Liver (tissue), 9 donors: ENCODE measurements around the gene RAD51B. TPM values are rescaled to one million over a fixed set of nuclear protein-coding genes. Genes with fewer than 3 reads are reported as not detected.
A peak's percentile ranks its signal among the peaks of the same experiment; 100 is the strongest.

Experiments used
- DNase-seq: peaks from one replicate; pipeline ENCODE4 v3.0.0-alpha.2; 2017; ENCODE audit warnings: low spot score
- H3K27ac ChIP-seq, 2 donors: one replicate each; pipeline ENCODE4 v1.7.0; 2013; ENCODE audit warnings: inconsistent platforms in 2 of 2, low read length in 2 of 2, control low read depth in 1 of 2, low read depth in 1 of 2, mild to moderate bottlenecking in 1 of 2
- H3K27me3 ChIP-seq, 4 donors: one replicate each; pipeline versions ENCODE4 v1.6.1 to v1.7.0; 2013; ENCODE audit warnings: low read length in 3 of 4, inconsistent platforms in 1 of 4, mild to moderate bottlenecking in 1 of 4, moderate library complexity in 1 of 4; ENCODE audit not compliant: control insufficient read depth in 4 of 4, insufficient read depth in 4 of 4
- H3K36me3 ChIP-seq, 4 donors: one replicate each; pipeline versions ENCODE4 v1.6.1 to v1.7.0; 2013; ENCODE audit warnings: low read length in 3 of 4, mild to moderate bottlenecking in 3 of 4, low read depth in 1 of 4, moderate library complexity in 1 of 4; ENCODE audit not compliant: control insufficient read depth in 4 of 4, insufficient read depth in 3 of 4
- H3K4me1 ChIP-seq, 4 donors: one replicate each; pipeline versions ENCODE4 v1.6.1 to v1.7.0; 2013; ENCODE audit warnings: low read length in 3 of 4, mild to moderate bottlenecking in 3 of 4, moderate library complexity in 1 of 4; ENCODE audit not compliant: control insufficient read depth in 4 of 4, insufficient read depth in 4 of 4
- H3K4me3 ChIP-seq, 3 donors: one replicate each; pipeline versions ENCODE4 v1.6.1 to v1.7.0; 2013; ENCODE audit warnings: low read length in 3 of 3, control low read depth in 1 of 3, low read depth in 1 of 3, mild to moderate bottlenecking in 1 of 3
- H3K9ac ChIP-seq, 2 donors: one replicate each; pipeline ENCODE4 v1.7.0; 2013; ENCODE audit warnings: low read length in 2 of 2, mild to moderate bottlenecking in 2 of 2, moderate library complexity in 2 of 2, control low read depth in 1 of 2, low read depth in 1 of 2
- H3K9me3 ChIP-seq, 4 donors: one replicate each; pipeline versions ENCODE4 v1.6.1 to v1.7.0; 2013; ENCODE audit warnings: low read length in 3 of 4; ENCODE audit not compliant: control insufficient read depth in 4 of 4
- EGR1 ChIP-seq, 2 donors: IDR thresholded peaks; 2 replicates each; pipeline ENCODE4 v1.6.1; 2016 to 2018; ENCODE audit warnings: antibody characterized with exemption in 2 of 2, low read depth in 2 of 2
- FOXA1 ChIP-seq: IDR thresholded peaks from 2 replicates; pipeline ENCODE4 v1.6.1; 2016; ENCODE audit warnings: antibody characterized with exemption
- FOXA2 ChIP-seq: IDR thresholded peaks from 2 replicates; pipeline ENCODE4 v1.6.1; 2016; ENCODE audit warnings: antibody characterized with exemption
- HNF4A ChIP-seq, 2 donors: conservative IDR thresholded peaks; 2 replicates each; pipeline ENCODE4 v1.6.1; 2016; ENCODE audit warnings: antibody characterized with exemption in 2 of 2, mild to moderate bottlenecking in 2 of 2
- HNF4G ChIP-seq: IDR thresholded peaks from 2 replicates; pipeline ENCODE4 v1.6.1; 2016; ENCODE audit warnings: antibody characterized with exemption
- JUND ChIP-seq, 2 donors: IDR thresholded peaks; 2 replicates each; pipeline ENCODE4 v1.6.1; 2016; ENCODE audit warnings: antibody characterized with exemption in 2 of 2
- RAD21 ChIP-seq, 2 donors: IDR thresholded peaks; 2 replicates each; pipeline ENCODE4 v1.6.1; 2016; ENCODE audit warnings: antibody characterized with exemption in 2 of 2, mild to moderate bottlenecking in 2 of 2
- RXRA ChIP-seq, 2 donors: IDR thresholded peaks; 2 replicates each; pipeline ENCODE4 v1.6.1; 2017 to 2018; ENCODE audit warnings: antibody characterized with exemption in 2 of 2, mild to moderate bottlenecking in 1 of 2
- TAF1 ChIP-seq: conservative IDR thresholded peaks from 2 replicates; pipeline ENCODE4 v1.6.1; 2016; ENCODE audit warnings: antibody characterized with exemption, mild to moderate bottlenecking
- YY1 ChIP-seq: IDR thresholded peaks from 2 replicates; pipeline ENCODE4 v1.6.1; 2016; ENCODE audit warnings: antibody characterized with exemption, mild to moderate bottlenecking
- WGBS: extraction: QIAGEN DNeasy Blood & Tissue Kit; methylation state at CpG from one replicate; pipeline ENCODE4 v1.1.7; 2013; 5-methylcytosine and 5-hydroxymethylcytosine counted together
- polyA plus RNA-seq, 2 donors: library from polyadenylated mRNA; stranded (reverse) in 1 of 2; unstranded in 1 of 2; fragments of 200-250 nt in 1 of 2; fragments of >200 nt in 1 of 2; fragmentation: Nextera tagmentation in 1 of 2; extraction: Ambion mirVana in 1 of 2; gene quantifications; one replicate each; pipeline versions ENCODE4 v1.2.1 to v1.2.3, GENCODE V29; 2013 to 2015
- total RNA-seq, 2 donors: library from RNA; depleted of rRNA; stranded (reverse); fragments of >200 nt; gene quantifications; one replicate each; pipeline ENCODE4 v1.2.3, GENCODE V29; 2014
- TF ChIP-seq, protein P1 (sequence below): IDR thresholded peaks from 2 replicates; pipeline ENCODE4 v1.6.1; 2016; ENCODE audit warnings: antibody characterized with exemption
- TF ChIP-seq, protein P2 (sequence below): IDR thresholded peaks from 2 replicates; pipeline ENCODE4 v1.6.1; 2016; ENCODE audit warnings: antibody characterized with exemption
- TF ChIP-seq, protein P3 (sequence below): fragments of 150-350 bp; IDR thresholded peaks from 2 replicates; pipeline ENCODE4 v1.5.1; 2017; ENCODE audit warnings: improper control_type of control experiment, low read depth, low read length; ENCODE audit not compliant: missing input control
- TF ChIP-seq, protein P4 (sequence below): IDR thresholded peaks from 2 replicates; pipeline ENCODE4 v1.6.1; 2016; ENCODE audit warnings: antibody characterized with exemption, mild to moderate bottlenecking
- TF ChIP-seq, protein P5 (sequence below): IDR thresholded peaks from 2 replicates; pipeline ENCODE4 v1.6.1; 2016; ENCODE audit warnings: antibody characterized with exemption
- donor health status: healthy.
- donor health status: healthy.
- donor health status: healthy.
- donor health status: healthy.
- donor health status: healthy.

RAD51B gene
- total and polyA plus RNA-seq, 4 donors, result 0.81 to 12.9 (median 2.4) TPM

DNA sequence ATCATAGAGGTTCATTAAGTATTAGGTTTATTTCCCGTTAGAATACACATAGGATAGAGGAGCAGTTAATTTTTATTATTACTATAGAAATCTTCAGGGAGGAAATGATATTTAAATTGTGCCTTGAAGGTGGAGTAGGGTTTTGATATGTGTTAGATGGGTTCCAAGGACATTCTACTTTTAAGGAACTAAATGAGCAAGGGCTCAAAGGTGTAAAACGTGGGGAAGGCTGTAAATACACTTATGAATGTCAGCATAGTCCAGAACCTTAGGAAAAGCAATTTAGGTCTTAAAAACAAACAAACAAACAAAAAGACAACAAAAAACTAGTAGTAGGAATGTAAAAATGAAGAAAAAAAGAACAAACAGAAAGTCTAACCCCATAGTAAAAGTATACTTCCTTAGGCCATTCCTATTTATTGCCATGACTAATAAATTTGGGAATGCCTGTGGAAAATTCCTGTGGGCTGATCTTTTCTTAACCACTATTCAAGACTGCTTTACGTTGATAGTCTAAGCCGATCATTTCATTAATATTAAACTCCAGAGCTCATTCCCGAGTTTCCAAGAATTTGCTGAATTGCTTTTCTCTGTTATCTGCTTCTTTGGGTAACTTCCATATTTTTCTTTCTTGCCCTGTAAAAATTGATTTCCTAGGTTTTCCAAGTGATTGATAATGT lies 180.3 kb downstream of the RAD51B start:
- no peak overlapping the region for H3K9ac ChIP-seq
- no peak for DNase-seq
- TF ChIP-seq RAD21 (IDR thresholded peaks at IDR 0.05), result no peak
- TF ChIP-seq FOXA1, result no peak
- peak in 1 of 2 donors; percentile 9 for TF ChIP-seq JUND (IDR thresholded peaks at IDR 0.05)
- H3K4me1 ChIP-seq, result no peaks in the 10 kb centered on the region
- H3K9me3 ChIP-seq, result no peaks in the 10 kb centered on the region
- no peaks in the 10 kb centered on the region for H3K36me3 ChIP-seq
- no peak overlapping the region for H3K4me3 ChIP-seq
- WGBS, result 80% methylated on average over 5 of the region's 5 CpGs
- H3K27me3 ChIP-seq, result no peaks in the 10 kb centered on the region
- H3K27ac ChIP-seq, result no peak overlapping the region

DNA sequence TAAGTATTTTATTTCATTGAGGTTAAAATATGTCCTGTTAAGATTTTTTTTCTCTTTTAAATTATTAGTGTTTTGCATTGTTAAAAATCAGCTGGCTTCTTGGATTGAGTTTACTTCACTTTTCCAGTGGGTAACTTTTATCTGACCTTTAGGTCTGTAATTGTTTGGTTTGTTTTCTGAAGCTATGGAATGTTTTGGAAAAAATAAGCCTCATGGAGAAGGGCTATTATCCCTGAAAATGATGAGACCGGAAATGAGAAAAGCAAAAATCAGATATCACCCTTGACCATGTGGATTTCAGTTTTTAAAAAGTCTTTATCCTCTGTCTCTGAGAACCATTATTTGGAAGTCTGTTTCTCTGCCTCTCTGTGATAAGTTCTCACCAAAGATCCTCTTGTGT lies 180.9 kb downstream of the RAD51B start:
- Histone ChIP-seq H3K9me3 (no peaks in the 10 kb centered on the region), H3K4me3 (no peak overlapping the region), H3K4me1 (no peaks in the 10 kb centered on the region), H3K9ac (no peak overlapping the region), H3K36me3 (no peaks in the 10 kb centered on the region), H3K27ac (no peak overlapping the region), H3K27me3 (no peaks in the 10 kb centered on the region)
- DNase-seq, result no peak
- TF ChIP-seq, protein P1, sequence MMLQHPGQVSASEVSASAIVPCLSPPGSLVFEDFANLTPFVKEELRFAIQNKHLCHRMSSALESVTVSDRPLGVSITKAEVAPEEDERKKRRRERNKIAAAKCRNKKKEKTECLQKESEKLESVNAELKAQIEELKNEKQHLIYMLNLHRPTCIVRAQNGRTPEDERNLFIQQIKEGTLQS, result no peak
- TF ChIP-seq JUND (IDR thresholded peaks at IDR 0.05) (no peak), RXRA (IDR thresholded peaks at IDR 0.05) (no peak)
- TF ChIP-seq, protein P2, sequence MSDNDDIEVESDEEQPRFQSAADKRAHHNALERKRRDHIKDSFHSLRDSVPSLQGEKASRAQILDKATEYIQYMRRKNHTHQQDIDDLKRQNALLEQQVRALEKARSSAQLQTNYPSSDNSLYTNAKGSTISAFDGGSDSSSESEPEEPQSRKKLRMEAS, result no peak
- TF ChIP-seq, protein P3, sequence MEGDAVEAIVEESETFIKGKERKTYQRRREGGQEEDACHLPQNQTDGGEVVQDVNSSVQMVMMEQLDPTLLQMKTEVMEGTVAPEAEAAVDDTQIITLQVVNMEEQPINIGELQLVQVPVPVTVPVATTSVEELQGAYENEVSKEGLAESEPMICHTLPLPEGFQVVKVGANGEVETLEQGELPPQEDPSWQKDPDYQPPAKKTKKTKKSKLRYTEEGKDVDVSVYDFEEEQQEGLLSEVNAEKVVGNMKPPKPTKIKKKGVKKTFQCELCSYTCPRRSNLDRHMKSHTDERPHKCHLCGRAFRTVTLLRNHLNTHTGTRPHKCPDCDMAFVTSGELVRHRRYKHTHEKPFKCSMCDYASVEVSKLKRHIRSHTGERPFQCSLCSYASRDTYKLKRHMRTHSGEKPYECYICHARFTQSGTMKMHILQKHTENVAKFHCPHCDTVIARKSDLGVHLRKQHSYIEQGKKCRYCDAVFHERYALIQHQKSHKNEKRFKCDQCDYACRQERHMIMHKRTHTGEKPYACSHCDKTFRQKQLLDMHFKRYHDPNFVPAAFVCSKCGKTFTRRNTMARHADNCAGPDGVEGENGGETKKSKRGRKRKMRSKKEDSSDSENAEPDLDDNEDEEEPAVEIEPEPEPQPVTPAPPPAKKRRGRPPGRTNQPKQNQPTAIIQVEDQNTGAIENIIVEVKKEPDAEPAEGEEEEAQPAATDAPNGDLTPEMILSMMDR, result no peak
- 84% methylated on average over 1 of the region's 1 CpG for WGBS

DNA sequence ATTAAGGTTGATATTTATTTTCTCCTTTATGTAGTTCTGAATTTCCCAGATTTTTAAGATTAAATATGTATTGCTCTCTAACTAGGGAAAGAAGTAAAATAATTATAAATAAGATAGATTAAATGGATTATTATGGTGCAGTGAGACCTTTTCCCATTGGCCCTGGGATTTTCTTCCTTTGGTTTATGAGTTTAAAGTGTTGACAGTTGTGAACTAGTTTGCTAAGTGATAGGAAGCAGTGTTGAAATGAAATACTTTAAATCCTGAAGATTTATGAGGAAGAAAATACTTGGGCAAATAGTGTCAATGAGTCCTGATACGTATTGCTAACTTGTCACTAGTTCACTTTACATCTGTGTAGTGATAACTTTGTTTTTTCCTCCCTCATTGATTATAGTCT lies 188.9 kb downstream of the RAD51B start:
- TF ChIP-seq, protein P4, sequence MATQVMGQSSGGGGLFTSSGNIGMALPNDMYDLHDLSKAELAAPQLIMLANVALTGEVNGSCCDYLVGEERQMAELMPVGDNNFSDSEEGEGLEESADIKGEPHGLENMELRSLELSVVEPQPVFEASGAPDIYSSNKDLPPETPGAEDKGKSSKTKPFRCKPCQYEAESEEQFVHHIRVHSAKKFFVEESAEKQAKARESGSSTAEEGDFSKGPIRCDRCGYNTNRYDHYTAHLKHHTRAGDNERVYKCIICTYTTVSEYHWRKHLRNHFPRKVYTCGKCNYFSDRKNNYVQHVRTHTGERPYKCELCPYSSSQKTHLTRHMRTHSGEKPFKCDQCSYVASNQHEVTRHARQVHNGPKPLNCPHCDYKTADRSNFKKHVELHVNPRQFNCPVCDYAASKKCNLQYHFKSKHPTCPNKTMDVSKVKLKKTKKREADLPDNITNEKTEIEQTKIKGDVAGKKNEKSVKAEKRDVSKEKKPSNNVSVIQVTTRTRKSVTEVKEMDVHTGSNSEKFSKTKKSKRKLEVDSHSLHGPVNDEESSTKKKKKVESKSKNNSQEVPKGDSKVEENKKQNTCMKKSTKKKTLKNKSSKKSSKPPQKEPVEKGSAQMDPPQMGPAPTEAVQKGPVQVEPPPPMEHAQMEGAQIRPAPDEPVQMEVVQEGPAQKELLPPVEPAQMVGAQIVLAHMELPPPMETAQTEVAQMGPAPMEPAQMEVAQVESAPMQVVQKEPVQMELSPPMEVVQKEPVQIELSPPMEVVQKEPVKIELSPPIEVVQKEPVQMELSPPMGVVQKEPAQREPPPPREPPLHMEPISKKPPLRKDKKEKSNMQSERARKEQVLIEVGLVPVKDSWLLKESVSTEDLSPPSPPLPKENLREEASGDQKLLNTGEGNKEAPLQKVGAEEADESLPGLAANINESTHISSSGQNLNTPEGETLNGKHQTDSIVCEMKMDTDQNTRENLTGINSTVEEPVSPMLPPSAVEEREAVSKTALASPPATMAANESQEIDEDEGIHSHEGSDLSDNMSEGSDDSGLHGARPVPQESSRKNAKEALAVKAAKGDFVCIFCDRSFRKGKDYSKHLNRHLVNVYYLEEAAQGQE, result no peak
- TF ChIP-seq TAF1 (no peak), JUND (IDR thresholded peaks at IDR 0.05) (no peak), HNF4A (conservative IDR thresholded peaks at IDR 0.05) (no peak), HNF4G (no peak), EGR1 (IDR thresholded peaks at IDR 0.05; ENCODE audit: low read depth in 2 of 2) (no peak), FOXA1 (no peak), FOXA2 (no peak), YY1 (no peak)
- TF ChIP-seq, protein P5, sequence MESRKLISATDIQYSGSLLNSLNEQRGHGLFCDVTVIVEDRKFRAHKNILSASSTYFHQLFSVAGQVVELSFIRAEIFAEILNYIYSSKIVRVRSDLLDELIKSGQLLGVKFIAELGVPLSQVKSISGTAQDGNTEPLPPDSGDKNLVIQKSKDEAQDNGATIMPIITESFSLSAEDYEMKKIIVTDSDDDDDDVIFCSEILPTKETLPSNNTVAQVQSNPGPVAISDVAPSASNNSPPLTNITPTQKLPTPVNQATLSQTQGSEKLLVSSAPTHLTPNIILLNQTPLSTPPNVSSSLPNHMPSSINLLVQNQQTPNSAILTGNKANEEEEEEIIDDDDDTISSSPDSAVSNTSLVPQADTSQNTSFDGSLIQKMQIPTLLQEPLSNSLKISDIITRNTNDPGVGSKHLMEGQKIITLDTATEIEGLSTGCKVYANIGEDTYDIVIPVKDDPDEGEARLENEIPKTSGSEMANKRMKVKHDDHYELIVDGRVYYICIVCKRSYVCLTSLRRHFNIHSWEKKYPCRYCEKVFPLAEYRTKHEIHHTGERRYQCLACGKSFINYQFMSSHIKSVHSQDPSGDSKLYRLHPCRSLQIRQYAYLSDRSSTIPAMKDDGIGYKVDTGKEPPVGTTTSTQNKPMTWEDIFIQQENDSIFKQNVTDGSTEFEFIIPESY, result no peak
- TF ChIP-seq, protein P1, result no peak
- TF ChIP-seq, protein P2, result no peak
- WGBS, result 94% methylated on average over 1 of the region's 1 CpG
- no peak for DNase-seq

More for the DNA sequence above, 188.9 kb downstream of the RAD51B start:
- no peaks in the 10 kb centered on the region for H3K27me3 ChIP-seq
- no peak overlapping the region for H3K27ac ChIP-seq
- no peaks in the 10 kb centered on the region for H3K36me3 ChIP-seq
- H3K9me3 ChIP-seq, result no peaks in the 10 kb centered on the region
- peaks cover 0 to 6% (median 4%) of the 10 kb centered on the region in 4 donors for H3K4me1 ChIP-seq
- no peak overlapping the region for H3K4me3 ChIP-seq
- no peak overlapping the region for H3K9ac ChIP-seq
